ENCODE data around the gene BDH1.
"Not testable (repeated sequence)": the region's sequence is repeated elsewhere in the genome, so short reads cannot be mapped to it uniquely, and the experiment has no call there.

The BDH1 gene

GRCh38 chr3:197521277-197522182 lies 34.2 kb downstream of the BDH1 start:
- no peak for DNase-seq (ENCODE audit: low read depth)

GRCh38 chr3:197520311-197521276 lies 35.2 kb downstream of the BDH1 start:
- no peak for DNase-seq (ENCODE audit: low read depth)

GRCh38 chr3:197519801-197520211 lies 36.0 kb downstream of the BDH1 start:
- no peak for DNase-seq (ENCODE audit: low read depth)

- no peak for DNase-seq (ENCODE audit: low read depth)
Observed at GRCh38 chr3:197518881-197519421, 36.8 kb downstream of the BDH1 start.

- DNase-seq (ENCODE audit: low read depth) = not testable (repeated sequence)
Observed at GRCh38 chr3:197517922-197518683, 37.7 kb downstream of the BDH1 start.

GRCh38 chr3:197516890-197517606 lies 38.7 kb downstream of the BDH1 start:
- peak; percentile 8 for DNase-seq (ENCODE audit: low read depth)

GRCh38 chr3:197516517-197516889 lies 39.3 kb downstream of the BDH1 start:
- DNase-seq (ENCODE audit: low read depth) = no peak

GRCh38 chr3:197514786-197515355 lies 40.9 kb downstream of the BDH1 start:
- no peak for DNase-seq (ENCODE audit: low read depth)

GRCh38 chr3:197513953-197514785 lies 41.6 kb downstream of the BDH1 start:
- no peak for DNase-seq (ENCODE audit: low read depth)

GRCh38 chr3:197512691-197513571 lies 42.8 kb downstream of the BDH1 start:
- no peak for DNase-seq (ENCODE audit: low read depth)

- DNase-seq (ENCODE audit: low read depth) = no peak
Observed at GRCh38 chr3:197511853-197512635, 43.7 kb downstream of the BDH1 start.

GRCh38 chr3:197511130-197511529 lies 44.6 kb downstream of the BDH1 start:
- DNase-seq (ENCODE audit: low read depth) = no peak

- no peak for DNase-seq (ENCODE audit: low read depth)
Observed at GRCh38 chr3:197510642-197511018, 45.1 kb downstream of the BDH1 start.

- DNase-seq (ENCODE audit: low read depth) = no peak
Observed at GRCh38 chr3:197508924-197509775, 46.6 kb downstream of the BDH1 start.

GRCh38 chr3:197508461-197508860 lies 47.3 kb downstream of the BDH1 start:
- no peak for DNase-seq (ENCODE audit: low read depth)

GRCh38 chr3:197508051-197508451 lies 47.7 kb downstream of the BDH1 start:
- no peak for DNase-seq (ENCODE audit: low read depth)

GRCh38 chr3:197507541-197507940 lies 48.2 kb downstream of the BDH1 start:
- DNase-seq (ENCODE audit: low read depth) = no peak

Measured in activated gamma-delta T cell treated with anti-CD3 and anti-CD28 coated beads, Interleukin-2, amount 50 U/mL, for 16 hours (primary cell).